Measurements from ENCODE around the gene NR1I3.
A peak's percentile ranks its signal among the peaks of the same experiment; 100 is the strongest.

Gene NR1I3

GRCh38 chr1:161218301-161219077 is 19.5 kb downstream of the NR1I3 start:
- TF ChIP-seq ZNF274 (IDR thresholded peaks at IDR 0.05; ENCODE audit: low read depth, low read length) = no peak
- no peak overlapping the region for H3K4me3 ChIP-seq (ENCODE audit: low read length)

- TF ChIP-seq ZNF274 (IDR thresholded peaks at IDR 0.05; ENCODE audit: low read depth, low read length) = no peak
- H3K4me3 ChIP-seq (ENCODE audit: low read length) = no peak overlapping the region
These were observed 20.2 kb downstream of the NR1I3 start for GRCh38 chr1:161217831-161218230.

GRCh38 chr1:161216945-161217712 is 20.9 kb downstream of the NR1I3 start:
- TF ChIP-seq ZNF274 (IDR thresholded peaks at IDR 0.05; ENCODE audit: low read depth, low read length) = no peak

GRCh38 chr1:161215076-161215475 is 22.9 kb downstream of the NR1I3 start, which contains the start of gene FCER1G:
Gene FCER1G, plus strand, starts transcription at chr1:161215295. Its CDS starts 27 bp downstream, at chr1:161215322.
- H3K4me3 ChIP-seq (ENCODE audit: low read length) = no peak within 1 kb of the TSS; the same call in 1 of the 2 replicates
- TF ChIP-seq ZNF274 (IDR thresholded peaks at IDR 0.05; ENCODE audit: low read depth, low read length) = no peak

More at GRCh38 chr1:161216945-161217712, 20.9 kb downstream of the NR1I3 start:
- H3K4me3 ChIP-seq (ENCODE audit: low read length) = peak overlapping the region; percentile 15; the same call in 1 of the 2 replicates

- TF ChIP-seq ZNF274 (IDR thresholded peaks at IDR 0.05; ENCODE audit: low read depth, low read length) = no peak
- H3K4me3 ChIP-seq (ENCODE audit: low read length) = no peak overlapping the region
These were observed 23.6 kb downstream of the NR1I3 start for GRCh38 chr1:161214369-161214768.

GRCh38 chr1:161209790-161210409 is 28.1 kb downstream of the NR1I3 start:
- no peak for TF ChIP-seq ZNF274 (IDR thresholded peaks at IDR 0.05; ENCODE audit: low read depth, low read length)
- H3K4me3 ChIP-seq (ENCODE audit: low read length) = no peak overlapping the region

GRCh38 chr1:161207173-161207572 is 30.8 kb downstream of the NR1I3 start:
- TF ChIP-seq ZNF274 (IDR thresholded peaks at IDR 0.05; ENCODE audit: low read depth, low read length) = no peak
- no peak overlapping the region for H3K4me3 ChIP-seq (ENCODE audit: low read length)

GRCh38 chr1:161206411-161207140 is 31.4 kb downstream of the NR1I3 start:
- no peak for TF ChIP-seq ZNF274 (IDR thresholded peaks at IDR 0.05; ENCODE audit: low read depth, low read length)
- no peak overlapping the region for H3K4me3 ChIP-seq (ENCODE audit: low read length)

- H3K4me3 ChIP-seq (ENCODE audit: low read length) = peak within 1 kb of the TSS; percentile 79
- TF ChIP-seq ZNF274 (IDR thresholded peaks at IDR 0.05; ENCODE audit: low read depth, low read length) = no peak
These were observed 35.9 kb downstream of the NR1I3 start, which contains the start of gene NDUFS2 for GRCh38 chr1:161201836-161202712. Gene NDUFS2, plus strand, starts transcription at chr1:161202367. Its CDS starts 19 bp downstream, at chr1:161202386.

- no peak for TF ChIP-seq ZNF274 (IDR thresholded peaks at IDR 0.05; ENCODE audit: low read depth, low read length)
- H3K4me3 ChIP-seq (ENCODE audit: low read length) = no peak overlapping the region; the same call in 1 of the 2 replicates
These were observed 36.8 kb downstream of the NR1I3 start for GRCh38 chr1:161200992-161201835.

- H3K4me3 ChIP-seq (ENCODE audit: low read length) = no peak overlapping the region
- no peak for TF ChIP-seq ZNF274 (IDR thresholded peaks at IDR 0.05; ENCODE audit: low read depth, low read length)
These were observed 37.5 kb downstream of the NR1I3 start for GRCh38 chr1:161200421-161200991.

Measured in GM08714 (cell line).